Measurements from ENCODE around the gene AOX1. TPM values are rescaled to one million over a fixed set of nuclear protein-coding genes. Genes with fewer than 3 reads are reported as not detected.

AOX1 gene
- total and polyA plus RNA-seq, 9 of the 15 experiments (the other 6 are each of a cell fraction or from before 2014, with no cell fraction given): 0.10 to 0.55 (median 0.20) TPM; not detected in 6

- TF ChIP-seq, protein P1, sequence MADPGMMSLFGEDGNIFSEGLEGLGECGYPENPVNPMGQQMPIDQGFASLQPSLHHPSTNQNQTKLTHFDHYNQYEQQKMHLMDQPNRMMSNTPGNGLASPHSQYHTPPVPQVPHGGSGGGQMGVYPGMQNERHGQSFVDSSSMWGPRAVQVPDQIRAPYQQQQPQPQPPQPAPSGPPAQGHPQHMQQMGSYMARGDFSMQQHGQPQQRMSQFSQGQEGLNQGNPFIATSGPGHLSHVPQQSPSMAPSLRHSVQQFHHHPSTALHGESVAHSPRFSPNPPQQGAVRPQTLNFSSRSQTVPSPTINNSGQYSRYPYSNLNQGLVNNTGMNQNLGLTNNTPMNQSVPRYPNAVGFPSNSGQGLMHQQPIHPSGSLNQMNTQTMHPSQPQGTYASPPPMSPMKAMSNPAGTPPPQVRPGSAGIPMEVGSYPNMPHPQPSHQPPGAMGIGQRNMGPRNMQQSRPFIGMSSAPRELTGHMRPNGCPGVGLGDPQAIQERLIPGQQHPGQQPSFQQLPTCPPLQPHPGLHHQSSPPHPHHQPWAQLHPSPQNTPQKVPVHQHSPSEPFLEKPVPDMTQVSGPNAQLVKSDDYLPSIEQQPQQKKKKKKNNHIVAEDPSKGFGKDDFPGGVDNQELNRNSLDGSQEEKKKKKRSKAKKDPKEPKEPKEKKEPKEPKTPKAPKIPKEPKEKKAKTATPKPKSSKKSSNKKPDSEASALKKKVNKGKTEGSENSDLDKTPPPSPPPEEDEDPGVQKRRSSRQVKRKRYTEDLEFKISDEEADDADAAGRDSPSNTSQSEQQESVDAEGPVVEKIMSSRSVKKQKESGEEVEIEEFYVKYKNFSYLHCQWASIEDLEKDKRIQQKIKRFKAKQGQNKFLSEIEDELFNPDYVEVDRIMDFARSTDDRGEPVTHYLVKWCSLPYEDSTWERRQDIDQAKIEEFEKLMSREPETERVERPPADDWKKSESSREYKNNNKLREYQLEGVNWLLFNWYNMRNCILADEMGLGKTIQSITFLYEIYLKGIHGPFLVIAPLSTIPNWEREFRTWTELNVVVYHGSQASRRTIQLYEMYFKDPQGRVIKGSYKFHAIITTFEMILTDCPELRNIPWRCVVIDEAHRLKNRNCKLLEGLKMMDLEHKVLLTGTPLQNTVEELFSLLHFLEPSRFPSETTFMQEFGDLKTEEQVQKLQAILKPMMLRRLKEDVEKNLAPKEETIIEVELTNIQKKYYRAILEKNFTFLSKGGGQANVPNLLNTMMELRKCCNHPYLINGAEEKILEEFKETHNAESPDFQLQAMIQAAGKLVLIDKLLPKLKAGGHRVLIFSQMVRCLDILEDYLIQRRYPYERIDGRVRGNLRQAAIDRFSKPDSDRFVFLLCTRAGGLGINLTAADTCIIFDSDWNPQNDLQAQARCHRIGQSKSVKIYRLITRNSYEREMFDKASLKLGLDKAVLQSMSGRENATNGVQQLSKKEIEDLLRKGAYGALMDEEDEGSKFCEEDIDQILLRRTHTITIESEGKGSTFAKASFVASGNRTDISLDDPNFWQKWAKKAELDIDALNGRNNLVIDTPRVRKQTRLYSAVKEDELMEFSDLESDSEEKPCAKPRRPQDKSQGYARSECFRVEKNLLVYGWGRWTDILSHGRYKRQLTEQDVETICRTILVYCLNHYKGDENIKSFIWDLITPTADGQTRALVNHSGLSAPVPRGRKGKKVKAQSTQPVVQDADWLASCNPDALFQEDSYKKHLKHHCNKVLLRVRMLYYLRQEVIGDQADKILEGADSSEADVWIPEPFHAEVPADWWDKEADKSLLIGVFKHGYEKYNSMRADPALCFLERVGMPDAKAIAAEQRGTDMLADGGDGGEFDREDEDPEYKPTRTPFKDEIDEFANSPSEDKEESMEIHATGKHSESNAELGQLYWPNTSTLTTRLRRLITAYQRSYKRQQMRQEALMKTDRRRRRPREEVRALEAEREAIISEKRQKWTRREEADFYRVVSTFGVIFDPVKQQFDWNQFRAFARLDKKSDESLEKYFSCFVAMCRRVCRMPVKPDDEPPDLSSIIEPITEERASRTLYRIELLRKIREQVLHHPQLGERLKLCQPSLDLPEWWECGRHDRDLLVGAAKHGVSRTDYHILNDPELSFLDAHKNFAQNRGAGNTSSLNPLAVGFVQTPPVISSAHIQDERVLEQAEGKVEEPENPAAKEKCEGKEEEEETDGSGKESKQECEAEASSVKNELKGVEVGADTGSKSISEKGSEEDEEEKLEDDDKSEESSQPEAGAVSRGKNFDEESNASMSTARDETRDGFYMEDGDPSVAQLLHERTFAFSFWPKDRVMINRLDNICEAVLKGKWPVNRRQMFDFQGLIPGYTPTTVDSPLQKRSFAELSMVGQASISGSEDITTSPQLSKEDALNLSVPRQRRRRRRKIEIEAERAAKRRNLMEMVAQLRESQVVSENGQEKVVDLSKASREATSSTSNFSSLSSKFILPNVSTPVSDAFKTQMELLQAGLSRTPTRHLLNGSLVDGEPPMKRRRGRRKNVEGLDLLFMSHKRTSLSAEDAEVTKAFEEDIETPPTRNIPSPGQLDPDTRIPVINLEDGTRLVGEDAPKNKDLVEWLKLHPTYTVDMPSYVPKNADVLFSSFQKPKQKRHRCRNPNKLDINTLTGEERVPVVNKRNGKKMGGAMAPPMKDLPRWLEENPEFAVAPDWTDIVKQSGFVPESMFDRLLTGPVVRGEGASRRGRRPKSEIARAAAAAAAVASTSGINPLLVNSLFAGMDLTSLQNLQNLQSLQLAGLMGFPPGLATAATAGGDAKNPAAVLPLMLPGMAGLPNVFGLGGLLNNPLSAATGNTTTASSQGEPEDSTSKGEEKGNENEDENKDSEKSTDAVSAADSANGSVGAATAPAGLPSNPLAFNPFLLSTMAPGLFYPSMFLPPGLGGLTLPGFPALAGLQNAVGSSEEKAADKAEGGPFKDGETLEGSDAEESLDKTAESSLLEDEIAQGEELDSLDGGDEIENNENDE (IDR thresholded peaks at IDR 0.05; ENCODE audit: low read depth, low read length): no peak
- TF ChIP-seq ADNP (tag; IDR thresholded peaks at IDR 0.05) (no peak), PPARD (CRISPR knock-in tag; IDR thresholded peaks at IDR 0.05) (no peak), TAL1 (IDR thresholded peaks at IDR 0.05) (no peak), HMBOX1 (IDR thresholded peaks at IDR 0.05) (no peak), PTRF (tag; IDR thresholded peaks at IDR 0.05) (no peak)
Observed at GRCh38 chr2:200615247-200615646, 29.4 kb downstream of the AOX1 start (continued).

Data from K562 (cell line).